SK-N-MC (cell line): Measurements from ENCODE around the gene CEP104.

Experiments
- EZH2 ChIP-seq: fragments of 200-600 bp; sonication (generic); IDR thresholded peaks from one replicate; pipeline ENCODE4 v1.6.1; 2017; ENCODE audit warnings: antibody characterized with exemption
- POLR2AphosphoS5 ChIP-seq: IDR thresholded peaks from 2 replicates; pipeline ENCODE4 v1.6.1; 2012; ENCODE audit warnings: mild to moderate bottlenecking, low read depth, low read length, borderline replicate concordance

DNA sequence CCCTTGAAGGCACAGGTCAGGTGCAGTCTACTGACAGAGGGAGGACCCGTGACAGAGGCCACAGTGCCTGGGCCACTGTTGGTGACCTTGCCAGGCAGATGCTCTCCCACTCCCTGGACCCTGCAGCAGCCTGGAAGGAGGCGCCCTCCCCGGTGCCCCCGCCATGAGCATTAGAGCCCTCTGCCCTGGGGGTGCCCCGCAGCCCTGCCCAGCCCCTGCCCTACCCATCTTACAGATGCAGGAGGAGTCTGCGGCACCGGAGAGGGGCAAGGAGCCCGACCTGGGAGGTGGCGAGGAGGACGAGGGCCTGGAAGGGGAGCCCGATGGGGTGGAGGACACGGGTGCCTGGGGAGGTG, 94.2 kb downstream of the CEP104 start:
- TF ChIP-seq EZH2 (no peak), POLR2AphosphoS5 (no peak)
